ENCODE results near the gene MYO10. TPM values are rescaled to one million over a fixed set of nuclear protein-coding genes. Genes with fewer than 3 reads are reported as not detected.
A peak's percentile ranks its signal among the peaks of the same experiment; 100 is the strongest.

The MYO10 gene
- total RNA-seq, 3 donors from 2014 or later = 8.6 to 22.6 (median 21.2) TPM

DNA sequence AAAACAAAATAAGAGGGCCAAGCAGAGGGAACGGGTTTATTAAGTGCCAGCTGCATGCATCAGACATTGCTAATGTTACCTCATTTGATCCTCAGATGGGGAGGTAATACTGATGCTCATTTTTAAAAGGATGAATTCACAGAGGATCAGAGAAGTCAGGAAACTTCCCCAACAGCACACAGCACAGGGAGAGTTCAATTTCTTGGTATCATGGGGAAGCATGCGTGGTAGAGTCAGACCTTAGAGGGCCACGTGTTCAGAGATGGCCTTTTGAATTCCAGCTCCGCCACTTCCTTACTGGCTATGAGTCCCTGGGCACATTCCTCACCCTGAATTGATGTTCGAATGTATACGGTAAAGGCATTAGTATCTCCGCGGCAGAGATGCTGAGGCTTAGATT, 108.3 kb downstream of the MYO10 start:
- intact Hi-C loops (cut with DNase I; ENCODE audit: low total_unique reads) = loop anchor here (10.0 kb wide), 1 partner anchor 1857 kb away; no protein-coding TSS in a partner anchor

GRCh38 chr5:16826379-16827125, 109.5 kb downstream of the MYO10 start:
- intact Hi-C loops (cut with DNase I; ENCODE audit: low total_unique reads) = loop anchor here (10.0 kb wide), 1 partner anchor 1858 kb away; no protein-coding TSS in a partner anchor
- TF ChIP-seq POLR2AphosphoS5 (IDR thresholded peaks at IDR 0.05) = no peak
- no peak overlapping the region for H3K27ac ChIP-seq
- no peak for DNase-seq (ENCODE audit: low spot score in 2 of 2)
- no peak overlapping the region for H3K4me3 ChIP-seq
- no peaks in the 10 kb centered on the region for H3K36me3 ChIP-seq
- H3K27me3 ChIP-seq = no peaks in the 10 kb centered on the region
- H3K9me3 ChIP-seq = no peaks in the 10 kb centered on the region
- no peaks in the 10 kb centered on the region for H3K4me1 ChIP-seq

More for the DNA sequence above, 108.3 kb downstream of the MYO10 start:
- Histone ChIP-seq H3K27me3 (no peaks in the 10 kb centered on the region), H3K36me3 (no peaks in the 10 kb centered on the region), H3K4me3 (no peak overlapping the region), H3K4me1 (no peaks in the 10 kb centered on the region), H3K27ac (no peak overlapping the region), H3K9me3 (no peaks in the 10 kb centered on the region)
- no peak for DNase-seq (ENCODE audit: low spot score in 2 of 2)
- no peak for TF ChIP-seq POLR2AphosphoS5 (IDR thresholded peaks at IDR 0.05)
- TF ChIP-seq CTCF (IDR thresholded peaks at IDR 0.05) = no peak

GRCh38 chr5:16819522-16820167, 116.4 kb downstream of the MYO10 start:
- no peaks in the 10 kb centered on the region for H3K27me3 ChIP-seq
- TF ChIP-seq CTCF (IDR thresholded peaks at IDR 0.05) (no peak), POLR2AphosphoS5 (IDR thresholded peaks at IDR 0.05) (no peak), POLR2A (IDR thresholded peaks at IDR 0.05) (no peak)
- H3K4me1 ChIP-seq = no peaks in the 10 kb centered on the region

GRCh38 chr5:16815432-16815831, 120.7 kb downstream of the MYO10 start:
- TF ChIP-seq CTCF (IDR thresholded peaks at IDR 0.05) = no peak
- TF ChIP-seq POLR2A (IDR thresholded peaks at IDR 0.05) = no peak
- no peak for TF ChIP-seq POLR2AphosphoS5 (IDR thresholded peaks at IDR 0.05)
- intact Hi-C loops (cut with DNase I; ENCODE audit: low total_unique reads) = loop anchor here (2.0 kb wide), 1 partner anchor 45 kb away; no protein-coding TSS in a partner anchor

More at GRCh38 chr5:16819522-16820167, 116.4 kb downstream of the MYO10 start:
- no peak for DNase-seq (ENCODE audit: low spot score in 2 of 2)
- Histone ChIP-seq H3K36me3 (no peaks in the 10 kb centered on the region), H3K9me3 (no peaks in the 10 kb centered on the region), H3K4me3 (no peak overlapping the region), H3K27ac (no peak overlapping the region)
- intact Hi-C loops (cut with DNase I; ENCODE audit: low total_unique reads) = loop anchor here (10.0 kb wide), 1 partner anchor 1865 kb away; no protein-coding TSS in a partner anchor

DNA sequence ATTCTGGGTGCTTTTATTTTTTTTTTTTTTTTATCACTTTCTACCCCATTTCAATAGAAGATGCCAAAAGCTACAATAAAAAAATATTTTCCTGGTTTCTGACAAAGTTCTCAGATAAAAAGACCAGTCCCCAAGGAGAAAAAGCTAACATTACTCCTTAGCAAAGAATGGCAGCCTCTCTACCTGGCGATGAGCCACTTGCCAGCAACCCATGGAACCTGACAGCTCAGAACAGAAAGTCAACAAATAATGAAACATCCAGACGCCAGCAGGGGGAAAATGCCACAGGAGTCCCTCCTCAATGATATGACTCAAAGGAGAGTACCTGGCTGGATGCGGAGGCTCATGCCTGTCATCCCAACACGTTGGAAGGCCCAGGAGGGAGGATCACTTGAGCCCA, 123.2 kb downstream of the MYO10 start:
- no peaks in the 10 kb centered on the region for H3K36me3 ChIP-seq
- no peak overlapping the region for H3K27ac ChIP-seq
- peak; percentile 28 to 66 for DNase-seq (ENCODE audit: low spot score in 2 of 2)
- intact Hi-C loops (cut with DNase I; ENCODE audit: low total_unique reads) = no loop called here
- peaks cover 0 to 3% of the 10 kb centered on the region in 2 donors for H3K4me1 ChIP-seq
- H3K9me3 ChIP-seq = no peaks in the 10 kb centered on the region
- no peak for TF ChIP-seq POLR2A (IDR thresholded peaks at IDR 0.05)
- TF ChIP-seq CTCF (IDR thresholded peaks at IDR 0.05) = no peak
- TF ChIP-seq POLR2AphosphoS5 (IDR thresholded peaks at IDR 0.05) = no peak
- H3K27me3 ChIP-seq = no peaks in the 10 kb centered on the region
- H3K4me3 ChIP-seq = no peak overlapping the region

More at GRCh38 chr5:16815432-16815831, 120.7 kb downstream of the MYO10 start:
- H3K4me1 ChIP-seq = no peaks in the 10 kb centered on the region
- no peak overlapping the region for H3K4me3 ChIP-seq
- H3K36me3 ChIP-seq = no peaks in the 10 kb centered on the region
- DNase-seq (ENCODE audit: low spot score in 2 of 2) = no peak
- no peak overlapping the region for H3K27ac ChIP-seq
- H3K9me3 ChIP-seq = no peaks in the 10 kb centered on the region
- no peaks in the 10 kb centered on the region for H3K27me3 ChIP-seq

Measured in breast epithelium (tissue), 4 donors.